SK-N-MC (cell line): Measurements from ENCODE around the gene TFDP2.

Experiments used
- EZH2 ChIP-seq: fragments of 200-600 bp; sonication (generic); IDR thresholded peaks from one replicate; pipeline ENCODE4 v1.6.1; 2017; ENCODE audit warnings: antibody characterized with exemption
- POLR2AphosphoS5 ChIP-seq: IDR thresholded peaks from 2 replicates; pipeline ENCODE4 v1.6.1; 2012; ENCODE audit warnings: mild to moderate bottlenecking, low read depth, low read length, borderline replicate concordance

DNA sequence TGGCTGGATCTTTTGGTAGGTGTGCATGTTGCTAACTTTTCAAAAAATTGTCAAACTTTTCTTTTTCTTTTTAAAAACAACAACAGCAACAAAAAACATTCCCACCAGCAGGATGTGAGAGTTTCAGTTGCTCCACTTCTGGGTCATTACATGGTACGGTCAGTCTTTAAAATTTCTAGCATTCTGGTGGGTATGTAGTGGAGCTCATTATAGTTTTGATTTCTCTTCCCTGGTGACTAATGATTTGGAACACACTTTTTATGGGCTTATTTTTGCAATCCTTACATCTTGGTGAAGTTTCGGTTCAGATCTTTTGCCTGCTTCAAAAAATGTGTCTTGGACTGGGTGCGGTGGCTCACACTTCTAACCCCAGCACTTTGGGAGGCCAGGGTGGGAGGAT is 253.6 kb downstream of the TFDP2 start:
- no peak for TF ChIP-seq POLR2AphosphoS5
- TF ChIP-seq EZH2, result no peak
